ENCODE data around the gene EPHA6. TPM values are rescaled to one million over a fixed set of nuclear protein-coding genes. Genes with fewer than 3 reads are reported as not detected.

EPHA6 gene
- total RNA-seq, 2 experiments from 2014 or later: not detected

DNA sequence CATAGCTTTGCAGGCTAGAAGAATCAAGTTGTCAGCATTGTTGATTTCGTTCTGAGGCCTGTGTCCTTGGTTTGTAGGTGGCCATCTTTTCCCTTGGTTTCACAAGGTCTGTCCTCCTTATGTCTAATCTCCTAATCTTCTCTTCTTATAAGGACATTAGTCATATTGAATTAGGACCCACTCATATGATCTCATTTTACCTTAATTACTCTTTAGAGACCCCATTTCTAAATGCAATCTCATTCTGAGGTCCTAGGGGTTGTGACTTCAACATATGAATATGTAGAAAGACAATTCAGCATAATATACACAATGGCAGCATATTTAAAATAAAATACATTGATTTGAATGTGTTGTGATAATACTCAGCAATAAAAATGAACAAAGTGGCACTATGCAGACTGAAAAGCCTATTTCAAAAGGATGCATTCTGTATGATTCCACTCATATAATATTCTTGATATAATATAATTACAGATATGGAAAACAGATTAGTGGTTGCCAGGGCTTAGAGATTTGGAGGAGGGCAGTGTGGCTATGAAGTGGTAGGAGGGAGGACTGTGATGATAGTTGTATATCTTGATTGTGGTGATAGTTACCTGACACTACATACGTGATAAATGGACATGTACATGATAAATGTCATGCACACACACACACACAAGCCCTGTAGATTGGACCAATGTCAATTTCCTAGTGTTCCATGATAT lies 431.0 kb downstream of the EPHA6 start:
- Mint-ChIP-seq H3K9me3 (no peaks in the 10 kb centered on the region), H3K4me1 (ENCODE audit: low read depth) (no peaks in the 10 kb centered on the region), H3K36me3 (ENCODE audit: low read depth) (no peaks in the 10 kb centered on the region), H3K27ac (no peak overlapping the region), H3K27me3 (no peaks in the 10 kb centered on the region), H3K4me3 (no peak overlapping the region)
- DNase-seq: no peak
- CTCF ChIA-PET: no interaction called here
- Histone ChIP-seq H3K27ac (ENCODE audit: low read depth in 1 of 2, low read length in 2 of 2) (no peak overlapping the region), H3K36me3 (ENCODE audit: insufficient read depth, low read length) (no peaks in the 10 kb centered on the region), H3K4me1 (ENCODE audit: insufficient read depth, low read length) (no peaks in the 10 kb centered on the region), H3K4me3 (ENCODE audit: low read length) (no peak overlapping the region), H3K27me3 (ENCODE audit: control insufficient read depth in 1 of 2, insufficient read depth in 2 of 2, low read length in 2 of 2) (no peaks in the 10 kb centered on the region), H3K9me3 (ENCODE audit: control insufficient read depth in 1 of 2, insufficient read depth in 1 of 2, low read length in 2 of 2) (no peaks in the 10 kb centered on the region)
- POLR2A ChIA-PET: no interaction called here
- TF ChIP-seq, protein P1, sequence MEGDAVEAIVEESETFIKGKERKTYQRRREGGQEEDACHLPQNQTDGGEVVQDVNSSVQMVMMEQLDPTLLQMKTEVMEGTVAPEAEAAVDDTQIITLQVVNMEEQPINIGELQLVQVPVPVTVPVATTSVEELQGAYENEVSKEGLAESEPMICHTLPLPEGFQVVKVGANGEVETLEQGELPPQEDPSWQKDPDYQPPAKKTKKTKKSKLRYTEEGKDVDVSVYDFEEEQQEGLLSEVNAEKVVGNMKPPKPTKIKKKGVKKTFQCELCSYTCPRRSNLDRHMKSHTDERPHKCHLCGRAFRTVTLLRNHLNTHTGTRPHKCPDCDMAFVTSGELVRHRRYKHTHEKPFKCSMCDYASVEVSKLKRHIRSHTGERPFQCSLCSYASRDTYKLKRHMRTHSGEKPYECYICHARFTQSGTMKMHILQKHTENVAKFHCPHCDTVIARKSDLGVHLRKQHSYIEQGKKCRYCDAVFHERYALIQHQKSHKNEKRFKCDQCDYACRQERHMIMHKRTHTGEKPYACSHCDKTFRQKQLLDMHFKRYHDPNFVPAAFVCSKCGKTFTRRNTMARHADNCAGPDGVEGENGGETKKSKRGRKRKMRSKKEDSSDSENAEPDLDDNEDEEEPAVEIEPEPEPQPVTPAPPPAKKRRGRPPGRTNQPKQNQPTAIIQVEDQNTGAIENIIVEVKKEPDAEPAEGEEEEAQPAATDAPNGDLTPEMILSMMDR (IDR thresholded peaks at IDR 0.05): no peak
- no peak for ATAC-seq (ENCODE audit: poor library complexity)
- intact Hi-C loops (cut with DNase I, micrococcal nuclease): no loop called here

DNA sequence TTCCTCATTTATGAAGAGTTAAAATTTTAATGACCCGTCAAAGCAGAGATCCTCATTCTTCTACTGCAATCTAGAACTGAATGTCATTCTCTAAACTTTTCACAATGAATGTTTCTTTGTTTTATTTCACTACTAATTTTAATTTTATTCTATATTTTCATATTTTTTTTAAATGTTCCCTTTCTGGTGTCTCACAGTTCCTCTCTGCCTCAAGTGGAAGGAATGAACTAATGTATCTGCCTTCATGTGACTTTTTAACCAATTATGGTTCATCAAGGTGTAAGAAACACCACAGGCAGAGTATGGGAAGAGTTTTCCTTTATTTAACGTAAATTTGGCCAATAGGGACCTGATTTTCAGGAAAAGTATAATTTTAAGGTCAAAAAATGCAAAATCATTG lies 441.7 kb downstream of the EPHA6 start:
- H3K27ac Mint-ChIP-seq: no peak overlapping the region
- H3K36me3 Mint-ChIP-seq (ENCODE audit: low read depth): no peaks in the 10 kb centered on the region
- ATAC-seq (ENCODE audit: poor library complexity): no peak
- Histone ChIP-seq H3K4me3 (ENCODE audit: low read length) (no peak overlapping the region), H3K9me3 (ENCODE audit: control insufficient read depth in 1 of 2, insufficient read depth in 1 of 2, low read length in 2 of 2) (peaks cover 0 to 2% of the 10 kb centered on the region in 2 experiments), H3K36me3 (ENCODE audit: insufficient read depth, low read length) (no peaks in the 10 kb centered on the region), H3K27me3 (ENCODE audit: control insufficient read depth in 1 of 2, insufficient read depth in 2 of 2, low read length in 2 of 2) (no peaks in the 10 kb centered on the region), H3K4me1 (ENCODE audit: insufficient read depth, low read length) (no peaks in the 10 kb centered on the region), H3K27ac (ENCODE audit: low read depth in 1 of 2, low read length in 2 of 2) (no peak overlapping the region)
- H3K4me3 Mint-ChIP-seq: no peak overlapping the region
- no peaks in the 10 kb centered on the region for H3K27me3 Mint-ChIP-seq
- no peak for DNase-seq
- TF ChIP-seq, protein P1 (IDR thresholded peaks at IDR 0.05): no peak
- CTCF ChIA-PET: no interaction called here
- POLR2A ChIA-PET: no interaction called here
- intact Hi-C loops (cut with DNase I, micrococcal nuclease): no loop called here
- H3K9me3 Mint-ChIP-seq: no peaks in the 10 kb centered on the region
- no peaks in the 10 kb centered on the region for H3K4me1 Mint-ChIP-seq (ENCODE audit: low read depth)

DNA sequence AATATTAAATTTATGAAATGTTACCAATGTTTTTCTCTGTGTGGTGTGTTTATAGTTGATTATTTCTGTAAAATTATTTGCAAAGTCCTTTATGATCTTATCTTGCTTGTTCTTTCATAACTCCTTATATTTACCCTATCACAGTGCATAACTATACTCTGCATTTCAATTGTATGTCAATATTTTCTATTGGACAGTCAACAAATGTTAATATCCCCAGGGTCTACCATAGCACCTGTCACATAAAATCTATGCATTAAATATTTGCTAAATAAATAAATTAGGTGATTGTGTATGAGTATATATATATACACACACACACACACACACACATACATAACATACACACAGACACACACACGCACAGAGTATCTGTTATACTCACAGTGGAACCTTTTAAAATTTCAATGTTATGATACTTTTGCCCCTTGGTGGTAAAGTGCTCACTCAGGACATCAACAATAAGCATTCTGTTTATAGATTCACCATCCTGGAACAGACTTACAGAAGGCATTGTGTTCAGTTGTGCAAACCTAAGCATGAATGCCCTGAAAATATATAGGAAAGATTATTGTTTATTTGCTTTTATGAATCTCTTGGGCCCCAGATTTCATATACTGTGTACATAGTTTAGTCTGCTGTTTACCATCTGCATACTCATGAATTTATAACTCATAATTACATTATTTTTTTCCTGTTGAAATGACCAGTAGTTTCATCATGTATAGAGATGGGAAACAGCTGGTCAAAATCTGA lies 443.7 kb downstream of the EPHA6 start:
- H3K36me3 ChIP-seq (ENCODE audit: insufficient read depth, low read length): no peaks in the 10 kb centered on the region
- intact Hi-C loops (cut with DNase I, micrococcal nuclease): no loop called here
- TF ChIP-seq, protein P1 (IDR thresholded peaks at IDR 0.05): no peak
- no peaks in the 10 kb centered on the region for H3K27me3 ChIP-seq (ENCODE audit: control insufficient read depth in 1 of 2, insufficient read depth in 2 of 2, low read length in 2 of 2)
- H3K4me1 ChIP-seq (ENCODE audit: insufficient read depth, low read length): no peaks in the 10 kb centered on the region
- Mint-ChIP-seq H3K27ac (no peak overlapping the region), H3K4me3 (no peak overlapping the region), H3K9me3 (no peaks in the 10 kb centered on the region), H3K27me3 (no peaks in the 10 kb centered on the region), H3K36me3 (ENCODE audit: low read depth) (no peaks in the 10 kb centered on the region), H3K4me1 (ENCODE audit: low read depth) (no peaks in the 10 kb centered on the region)
- no peak overlapping the region for H3K27ac ChIP-seq (ENCODE audit: low read depth in 1 of 2, low read length in 2 of 2)
- ChIA-PET POLR2A (no interaction called here), CTCF (no interaction called here)
- ATAC-seq (ENCODE audit: poor library complexity): no peak
- no peak for DNase-seq
- H3K9me3 ChIP-seq (ENCODE audit: control insufficient read depth in 1 of 2, insufficient read depth in 1 of 2, low read length in 2 of 2): no peaks in the 10 kb centered on the region
- no peak overlapping the region for H3K4me3 ChIP-seq (ENCODE audit: low read length)
